GM21423 (cell line): Measurements from ENCODE around the gene APOBEC3A.
"Not testable (repeated sequence)": the region's sequence is repeated elsewhere in the genome, so short reads cannot be mapped to it uniquely, and the experiment has no call there.

Experiments
- ATAC-seq: cut with Tn5 transposase; IDR thresholded peaks from one replicate; pipeline ENCODE4 v1.9.1; 2021; ENCODE audit warnings: mild to moderate bottlenecking, moderate library complexity; ENCODE audit not compliant: unreplicated experiment

The APOBEC3A gene

GRCh38 chr22:38957808-38958650 is 620 bp downstream of the APOBEC3A start:
- no peak for ATAC-seq

- ATAC-seq: not testable (repeated sequence)
These were observed 1.2 kb downstream of the APOBEC3A start for GRCh38 chr22:38958651-38958943.

GRCh38 chr22:38959590-38959989 is 2.2 kb downstream of the APOBEC3A start:
- no peak for ATAC-seq

GRCh38 chr22:38960673-38961072 is 3.3 kb downstream of the APOBEC3A start:
- not testable (repeated sequence) for ATAC-seq

- ATAC-seq: not testable (repeated sequence)
These were observed 5.9 kb downstream of the APOBEC3A start for GRCh38 chr22:38963291-38963738.

- ATAC-seq: no peak
These were observed 6.5 kb downstream of the APOBEC3A start for GRCh38 chr22:38963872-38964271.

GRCh38 chr22:38964306-38964705 is 6.9 kb downstream of the APOBEC3A start:
- ATAC-seq: no peak

- no peak for ATAC-seq
These were observed 7.6 kb downstream of the APOBEC3A start for GRCh38 chr22:38964989-38965388.

GRCh38 chr22:38965614-38966379 is 8.4 kb downstream of the APOBEC3A start:
- no peak for ATAC-seq

- ATAC-seq: no peak
These were observed 8.9 kb downstream of the APOBEC3A start for GRCh38 chr22:38966380-38966702.

- ATAC-seq: no peak
These were observed 9.5 kb downstream of the APOBEC3A start for GRCh38 chr22:38966942-38967341.

- no peak for ATAC-seq
These were observed 10.3 kb downstream of the APOBEC3A start for GRCh38 chr22:38967451-38968450.

GRCh38 chr22:38968801-38969200 is 11.4 kb downstream of the APOBEC3A start:
- ATAC-seq: no peak

- no peak for ATAC-seq
These were observed 13.1 kb downstream of the APOBEC3A start for GRCh38 chr22:38970551-38970950.

- ATAC-seq: no peak
These were observed 13.8 kb downstream of the APOBEC3A start for GRCh38 chr22:38971202-38971601.

- ATAC-seq: no peak
These were observed 14.4 kb downstream of the APOBEC3A start for GRCh38 chr22:38971791-38972190.

- ATAC-seq: no peak
These were observed 15.1 kb downstream of the APOBEC3A start for GRCh38 chr22:38972558-38972957.

- ATAC-seq: no peak
These were observed 16.1 kb downstream of the APOBEC3A start for GRCh38 chr22:38973289-38974169.

GRCh38 chr22:38974170-38974825 is 16.9 kb downstream of the APOBEC3A start:
- no peak for ATAC-seq

- ATAC-seq: no peak
These were observed 17.4 kb downstream of the APOBEC3A start for GRCh38 chr22:38974826-38975175.
